Measurements from ENCODE around the gene ZIK1. TPM values are rescaled to one million over a fixed set of nuclear protein-coding genes. Genes with fewer than 3 reads are reported as not detected.

The ZIK1 gene
- total and polyA plus RNA-seq, 9 of the 15 experiments (the other 6 are each of a cell fraction or from before 2014, with no cell fraction given) = 0.03 to 0.42 (median 0.15) TPM; not detected in 1

DNA sequence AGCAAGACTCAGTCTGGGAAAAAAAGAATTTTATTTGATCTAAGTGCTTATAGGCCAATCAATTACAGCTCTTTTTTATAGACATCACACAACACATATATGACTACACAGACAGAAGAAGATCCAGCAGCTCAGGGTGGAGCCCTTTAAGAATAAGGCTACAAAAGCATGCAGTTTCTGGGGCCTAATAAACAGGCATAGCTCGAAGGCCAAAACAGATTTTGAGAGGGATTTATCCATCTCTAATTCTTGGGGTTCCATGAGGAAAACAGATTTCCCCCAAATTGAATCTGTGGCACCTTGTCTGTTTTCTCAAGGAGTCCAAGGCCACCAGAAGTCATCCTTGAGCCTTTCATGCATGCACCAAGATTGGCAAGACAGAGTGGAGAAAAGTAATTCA is 20.4 kb upstream of the ZIK1 start:
- Histone ChIP-seq H3K27me3 (ENCODE audit: control insufficient read depth in 2 of 2, insufficient read depth in 2 of 2, low read length in 2 of 2) (no peaks in the 10 kb centered on the region), H3K9ac (ENCODE audit: insufficient read depth in 1 of 2, low read depth in 2 of 2, low read length in 2 of 2) (no peak overlapping the region), H2AFZ (ENCODE audit: low read depth, low read length) (no peak overlapping the region), H3K27ac (ENCODE audit: extremely low read depth, low read depth, low read length) (no peak overlapping the region), H3K79me2 (ENCODE audit: control insufficient read depth, insufficient read depth, low read length) (peaks cover 11% of the 10 kb centered on the region; the same call in 1 of the 3 replicates), H3K4me3 (no peak overlapping the region), H3K9me3 (replicated peaks; ENCODE audit: control insufficient read depth, insufficient read depth, low read depth, low read length) (peaks cover 9% of the 10 kb centered on the region), H3K36me3 (ENCODE audit: control insufficient read depth, insufficient read depth, low read length) (no peaks in the 10 kb centered on the region), H4K20me1 (replicated peaks; ENCODE audit: control insufficient read depth, insufficient read depth, low read length) (no peaks in the 10 kb centered on the region), H3K9me1 (ENCODE audit: control insufficient read depth, insufficient read depth, low read length) (no peaks in the 10 kb centered on the region), H3K4me1 (replicated peaks in 1 of 2; ENCODE audit: control insufficient read depth in 2 of 2, insufficient read depth in 2 of 2, low read length in 2 of 2) (peaks cover 0 to 11% of the 10 kb centered on the region in 2 experiments; a peak in 1 of 5 replicates), H3K4me2 (ENCODE audit: insufficient read depth, low read length) (no peak overlapping the region)
- no peak for ATAC-seq
- ChIA-PET POLR2A (no interaction called here), CTCF (ENCODE audit: low intra/inter-chr PET ratio) (no interaction called here)
- TF ChIP-seq ZFP36 (IDR thresholded peaks at IDR 0.05; ENCODE audit: low read depth, low read length, partially characterized antibody) = peak; percentile 81
- TF ChIP-seq ZNF347 (CRISPR knock-in tag; IDR thresholded peaks at IDR 0.05; ENCODE audit: low read depth) = no peak
- WGBS (ENCODE audit: insufficient coverage, low coverage, missing lambda C conversion rate) = 0% methylated on average over 1 of the region's 1 CpG
- DNase-seq (ENCODE audit: extremely low read depth in 1 of 4, low spot score in 3 of 4) = peak in 1 of 4 experiments; percentile 6
- no TSS peak for BruUV-seq (replicated peaks)
- in situ Hi-C loops (cut with MboI) = no loop called here
- intact Hi-C loops (cut with micrococcal nuclease) = no loop called here
- FAIRE-seq = no peak

DNA sequence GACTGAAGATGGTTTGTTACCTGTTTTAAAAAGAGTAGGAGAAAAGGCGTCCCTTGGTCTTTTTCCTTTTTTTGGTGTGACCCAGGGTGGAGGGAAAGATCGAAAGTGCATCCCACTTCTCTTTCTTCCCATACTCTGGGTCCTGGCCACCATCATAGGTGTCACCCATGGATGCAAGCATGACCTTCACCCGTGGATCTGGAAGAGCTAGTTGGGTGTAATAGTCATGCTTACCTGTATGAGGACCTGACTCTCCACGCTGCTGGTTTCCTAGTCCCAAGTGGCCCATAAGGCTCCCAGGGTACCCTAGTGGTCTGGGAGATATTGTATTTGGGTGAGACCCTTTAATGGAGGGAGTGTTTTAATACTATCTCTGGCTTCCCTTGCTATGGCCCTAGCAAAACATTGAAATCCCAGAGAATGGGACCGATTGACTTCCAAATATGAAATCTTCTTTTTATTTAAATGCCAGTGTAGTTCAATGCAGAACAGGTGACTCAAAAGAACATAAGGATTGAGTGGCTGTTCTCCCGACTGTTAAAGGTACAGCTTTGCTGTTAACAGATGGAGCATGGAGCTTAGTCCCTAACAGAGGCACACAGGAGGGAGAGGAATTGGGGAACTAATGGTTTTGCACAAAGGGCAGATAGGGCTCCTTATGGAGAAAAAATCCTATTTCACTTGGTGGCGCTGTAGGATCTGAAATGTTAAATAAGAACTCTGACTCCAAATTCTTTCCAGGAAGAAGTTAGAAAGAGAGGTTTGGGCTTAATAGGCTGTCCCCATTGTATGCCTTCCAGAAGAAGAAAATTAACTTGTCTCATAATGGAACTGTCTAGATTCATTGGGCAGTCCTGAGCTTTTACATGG is 17.3 kb upstream of the ZIK1 start:
- H3K36me3 ChIP-seq (ENCODE audit: control insufficient read depth, insufficient read depth, low read length) = no peaks in the 10 kb centered on the region
- no peak overlapping the region for H2AFZ ChIP-seq (ENCODE audit: low read depth, low read length)
- H3K4me2 ChIP-seq (ENCODE audit: insufficient read depth, low read length) = no peak overlapping the region
- H3K79me2 ChIP-seq (ENCODE audit: control insufficient read depth, insufficient read depth, low read length) = no peaks in the 10 kb centered on the region
- H3K4me1 ChIP-seq (replicated peaks in 1 of 2; ENCODE audit: control insufficient read depth in 2 of 2, insufficient read depth in 2 of 2, low read length in 2 of 2) = no peaks in the 10 kb centered on the region
- no peak overlapping the region for H3K9ac ChIP-seq (ENCODE audit: insufficient read depth in 1 of 2, low read depth in 2 of 2, low read length in 2 of 2)
- H3K4me3 ChIP-seq = no peak overlapping the region
- in situ Hi-C loops (cut with MboI) = no loop called here
- H3K9me1 ChIP-seq (ENCODE audit: control insufficient read depth, insufficient read depth, low read length) = no peaks in the 10 kb centered on the region
- peaks cover 8% of the 10 kb centered on the region for H3K9me3 ChIP-seq (replicated peaks; ENCODE audit: control insufficient read depth, insufficient read depth, low read depth, low read length)
- DNase-seq (ENCODE audit: extremely low read depth in 1 of 4, low spot score in 3 of 4) = peak in 2 of 4 experiments; percentile 26 to 54
- CTCF ChIA-PET (ENCODE audit: low intra/inter-chr PET ratio) = no interaction called here
- H4K20me1 ChIP-seq (replicated peaks; ENCODE audit: control insufficient read depth, insufficient read depth, low read length) = no peaks in the 10 kb centered on the region
- BruUV-seq (replicated peaks) = no TSS peak
- intact Hi-C loops (cut with micrococcal nuclease) = no loop called here
- 4% methylated on average over 7 of the region's 7 CpGs for WGBS (ENCODE audit: insufficient coverage, low coverage, missing lambda C conversion rate)
- H3K27ac ChIP-seq (ENCODE audit: extremely low read depth, low read depth, low read length) = no peak overlapping the region
- FAIRE-seq = no peak
- POLR2A ChIA-PET = no interaction called here
- no peaks in the 10 kb centered on the region for H3K27me3 ChIP-seq (ENCODE audit: control insufficient read depth in 2 of 2, insufficient read depth in 2 of 2, low read length in 2 of 2)
- no peak for ATAC-seq
- TF ChIP-seq HLTF (IDR thresholded peaks at IDR 0.05) = peak; percentile 72; the same call in 1 of the 2 replicates
- no peak for TF ChIP-seq MCM3 (IDR thresholded peaks at IDR 0.05)
- TF ChIP-seq BACH1 (tag; IDR thresholded peaks at IDR 0.05) = no peak
- TF ChIP-seq, protein P1, sequence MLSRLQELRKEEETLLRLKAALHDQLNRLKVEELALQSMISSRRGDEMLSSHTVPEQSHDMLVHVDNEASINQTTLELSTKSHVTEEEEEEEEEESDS (CRISPR knock-in tag; IDR thresholded peaks at IDR 0.05) = no peak
- no peak for TF ChIP-seq RFX1 (IDR thresholded peaks at IDR 0.05)
- TF ChIP-seq HMG20B (CRISPR knock-in tag; IDR thresholded peaks at IDR 0.05) = no peak
- TF ChIP-seq CBX3 (IDR thresholded peaks at IDR 0.05; ENCODE audit: borderline replicate concordance in 1 of 2, low read length in 2 of 2) = peak; percentile 97 to 99
- no peak for TF ChIP-seq TARDBP (IDR thresholded peaks at IDR 0.05)
- TF ChIP-seq ZNF561 (CRISPR knock-in tag; conservative IDR thresholded peaks at IDR 0.05) = no peak
- TF ChIP-seq, protein P2, sequence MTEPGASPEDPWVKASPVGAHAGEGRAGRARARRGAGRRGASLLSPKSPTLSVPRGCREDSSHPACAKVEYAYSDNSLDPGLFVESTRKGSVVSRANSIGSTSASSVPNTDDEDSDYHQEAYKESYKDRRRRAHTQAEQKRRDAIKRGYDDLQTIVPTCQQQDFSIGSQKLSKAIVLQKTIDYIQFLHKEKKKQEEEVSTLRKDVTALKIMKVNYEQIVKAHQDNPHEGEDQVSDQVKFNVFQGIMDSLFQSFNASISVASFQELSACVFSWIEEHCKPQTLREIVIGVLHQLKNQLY (CRISPR knock-in tag; conservative IDR thresholded peaks at IDR 0.05) = no peak
- TF ChIP-seq, protein P3, sequence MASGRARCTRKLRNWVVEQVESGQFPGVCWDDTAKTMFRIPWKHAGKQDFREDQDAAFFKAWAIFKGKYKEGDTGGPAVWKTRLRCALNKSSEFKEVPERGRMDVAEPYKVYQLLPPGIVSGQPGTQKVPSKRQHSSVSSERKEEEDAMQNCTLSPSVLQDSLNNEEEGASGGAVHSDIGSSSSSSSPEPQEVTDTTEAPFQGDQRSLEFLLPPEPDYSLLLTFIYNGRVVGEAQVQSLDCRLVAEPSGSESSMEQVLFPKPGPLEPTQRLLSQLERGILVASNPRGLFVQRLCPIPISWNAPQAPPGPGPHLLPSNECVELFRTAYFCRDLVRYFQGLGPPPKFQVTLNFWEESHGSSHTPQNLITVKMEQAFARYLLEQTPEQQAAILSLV (tag; IDR thresholded peaks at IDR 0.05) = no peak

Measured in K562 (cell line).